Measurements from ENCODE around the gene NRXN3. TPM values are rescaled to one million over a fixed set of nuclear protein-coding genes. Genes with fewer than 3 reads are reported as not detected.

Gene NRXN3
- total RNA-seq, 1 experiment from 2014 or later: 0.23 TPM

- no peak for DNase-seq (ENCODE audit: low read depth)
These were observed 539.8 kb downstream of the NRXN3 start for GRCh38 chr14:78709795-78710557.

DNA sequence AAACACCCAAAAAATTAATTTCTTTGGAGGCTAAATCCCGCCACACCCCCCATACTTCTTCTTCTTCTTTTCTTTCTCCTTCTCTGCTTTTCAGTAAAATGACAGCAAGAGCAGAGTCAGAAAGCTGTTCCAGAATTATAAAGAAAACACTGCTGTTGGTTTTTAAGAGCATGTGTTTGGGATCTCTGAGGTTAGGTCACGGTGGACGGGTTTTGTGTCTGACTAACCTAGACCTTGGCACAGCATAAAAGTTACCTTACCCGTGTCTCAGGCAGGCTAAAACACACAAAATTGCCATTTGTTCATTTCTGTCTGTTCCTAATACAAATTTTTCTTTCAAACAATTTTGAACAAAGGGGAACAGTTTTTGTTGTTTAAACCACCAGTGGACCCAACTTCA, 540.8 kb downstream of the NRXN3 start:
- no peak for DNase-seq (ENCODE audit: low read depth)

DNA sequence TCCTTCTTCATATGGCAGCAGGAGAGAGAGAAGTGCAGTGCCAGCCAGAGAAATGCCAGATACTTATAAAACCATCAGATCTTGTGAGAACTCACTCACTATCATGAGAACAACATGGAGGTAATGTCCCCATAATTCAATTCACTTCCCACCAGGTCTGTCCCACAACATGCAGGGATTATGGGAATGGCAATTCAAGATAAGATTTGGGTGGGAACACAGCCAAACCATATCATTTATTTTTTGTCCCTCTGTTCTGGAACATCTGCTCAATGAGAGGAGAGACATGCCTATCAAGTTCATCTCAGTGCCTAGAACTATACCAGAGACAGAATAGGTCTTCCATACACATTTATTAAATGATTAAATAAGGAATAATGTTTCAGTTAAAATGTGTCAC, 543.5 kb downstream of the NRXN3 start:
- DNase-seq (ENCODE audit: low read depth): no peak

GRCh38 chr14:78714711-78715110, 544.5 kb downstream of the NRXN3 start:
- no peak for DNase-seq (ENCODE audit: low read depth)

GRCh38 chr14:78721756-78722480, 551.7 kb downstream of the NRXN3 start:
- no peak for DNase-seq (ENCODE audit: low read depth)

- DNase-seq (ENCODE audit: low read depth): no peak
These were observed 554.9 kb downstream of the NRXN3 start for GRCh38 chr14:78725086-78725485.

- DNase-seq (ENCODE audit: low read depth): no peak
These were observed 566.9 kb downstream of the NRXN3 start for GRCh38 chr14:78737116-78737515.

DNA sequence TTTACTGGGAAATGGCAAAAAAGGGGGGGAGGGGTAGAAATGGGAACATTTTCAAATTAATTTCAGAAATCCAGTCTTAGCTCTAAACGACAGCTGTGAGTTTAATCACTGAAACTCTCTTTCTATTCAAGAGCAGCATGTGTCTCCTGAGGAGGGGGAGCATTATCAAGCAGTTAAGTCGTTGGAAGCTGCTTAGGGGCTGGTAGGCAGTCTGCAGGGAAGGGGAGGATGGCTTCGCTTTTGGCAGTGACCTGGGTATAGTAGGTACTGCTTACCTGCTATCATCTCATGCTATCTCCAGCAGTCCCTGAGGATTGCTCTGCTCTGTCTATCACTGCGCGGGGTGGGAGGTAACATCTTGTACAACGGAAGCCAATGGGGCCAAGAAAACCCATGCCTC, 567.4 kb downstream of the NRXN3 start:
- no peak for DNase-seq (ENCODE audit: low read depth)

DNA sequence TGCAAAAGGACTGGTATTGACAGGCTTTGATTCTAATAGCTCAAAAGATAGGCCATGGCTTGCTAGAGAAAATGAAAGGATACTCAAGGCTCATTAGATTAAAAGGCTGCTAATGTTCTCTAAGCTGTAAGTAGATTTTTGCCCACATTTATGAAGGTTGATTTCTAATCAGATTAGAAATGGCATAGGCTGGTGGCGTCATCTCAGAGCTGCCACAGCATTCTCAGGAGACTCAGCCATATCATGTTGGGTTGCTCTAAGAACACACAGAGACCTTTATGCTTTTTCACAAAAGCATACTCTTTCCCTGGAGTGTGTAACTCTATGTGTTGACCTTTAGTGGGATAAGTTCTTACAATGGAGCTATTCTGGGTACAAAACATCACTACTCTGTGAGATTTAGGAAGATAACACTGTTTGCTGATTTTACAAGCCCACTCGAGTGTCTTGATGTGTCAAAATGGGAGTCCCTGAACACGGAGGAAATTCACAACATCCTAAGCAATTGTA, 576.0 kb downstream of the NRXN3 start:
- no peak for DNase-seq (ENCODE audit: low read depth)

GRCh38 chr14:78747813-78748212, 577.6 kb downstream of the NRXN3 start:
- DNase-seq (ENCODE audit: low read depth): no peak

- DNase-seq (ENCODE audit: low read depth): no peak
These were observed 582.5 kb downstream of the NRXN3 start for GRCh38 chr14:78752518-78753188.

- DNase-seq (ENCODE audit: low read depth): no peak
These were observed 583.9 kb downstream of the NRXN3 start for GRCh38 chr14:78754059-78754458.

DNA sequence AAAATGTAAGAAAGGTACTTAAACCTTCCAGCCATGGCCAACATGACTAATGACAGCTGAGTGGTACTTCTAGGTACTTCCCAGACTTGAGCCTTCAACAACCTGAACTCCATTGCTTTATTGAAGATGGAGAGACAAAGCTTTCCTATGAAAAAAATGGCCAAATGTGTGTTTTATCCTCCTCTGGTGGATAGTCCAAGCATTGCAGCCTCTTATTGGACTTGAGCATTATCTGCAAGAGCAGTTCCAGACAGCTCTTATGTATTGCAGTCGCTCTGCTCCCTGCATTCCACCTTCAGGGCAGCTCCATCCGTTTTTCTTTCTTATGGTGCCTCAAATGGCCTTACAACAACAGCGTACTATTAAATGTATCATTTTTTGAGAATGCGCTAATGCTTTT, 588.2 kb downstream of the NRXN3 start:
- DNase-seq (ENCODE audit: low read depth): peak; percentile 3

GRCh38 chr14:78762331-78762730, 592.2 kb downstream of the NRXN3 start:
- DNase-seq (ENCODE audit: low read depth): no peak

GRCh38 chr14:78763746-78764145, 593.6 kb downstream of the NRXN3 start:
- no peak for DNase-seq (ENCODE audit: low read depth)

- DNase-seq (ENCODE audit: low read depth): peak; percentile 0
These were observed 594.1 kb downstream of the NRXN3 start for GRCh38 chr14:78764240-78764639.

DNA sequence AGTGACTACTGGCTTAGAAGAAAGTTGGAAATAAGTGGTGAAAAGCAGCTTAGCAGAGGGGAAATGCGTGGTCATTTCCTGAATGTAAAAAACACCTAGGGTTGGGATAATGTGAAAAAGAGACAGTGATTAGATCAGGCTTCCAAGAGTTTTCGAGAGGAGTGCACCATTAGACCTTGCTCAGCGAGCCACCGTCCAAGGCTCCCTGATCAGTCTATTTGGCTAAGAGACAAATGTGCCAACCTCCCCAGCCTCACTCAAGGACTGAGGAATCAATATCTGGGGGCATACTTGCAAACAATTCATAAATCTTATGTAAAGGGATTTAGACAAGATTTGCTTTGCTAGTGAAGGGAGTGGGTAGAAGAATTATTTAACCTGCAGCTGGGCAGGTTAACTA, 594.5 kb downstream of the NRXN3 start:
- DNase-seq (ENCODE audit: low read depth): no peak

- DNase-seq (ENCODE audit: low read depth): no peak
These were observed 597.3 kb downstream of the NRXN3 start for GRCh38 chr14:78767436-78767835.

DNA sequence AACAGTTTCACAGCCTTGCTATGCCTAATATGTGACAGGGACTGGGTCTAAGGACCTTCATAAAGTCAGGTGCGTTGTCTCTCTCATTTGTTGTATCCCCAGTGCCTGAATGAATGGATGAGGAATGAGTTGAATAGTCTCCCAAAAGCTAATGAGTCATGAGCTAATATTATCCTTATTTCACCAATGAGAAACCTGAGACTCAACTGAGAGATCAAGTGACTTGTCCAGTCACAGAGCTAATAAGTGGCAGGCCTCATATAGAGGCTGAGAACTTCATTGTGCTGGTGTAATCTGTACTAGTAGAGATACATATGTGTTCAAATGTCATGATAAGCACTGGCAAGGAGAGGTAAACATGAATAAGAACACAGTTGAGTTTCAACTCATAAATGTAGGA, 612.4 kb downstream of the NRXN3 start:
- DNase-seq (ENCODE audit: low read depth): no peak

DNA sequence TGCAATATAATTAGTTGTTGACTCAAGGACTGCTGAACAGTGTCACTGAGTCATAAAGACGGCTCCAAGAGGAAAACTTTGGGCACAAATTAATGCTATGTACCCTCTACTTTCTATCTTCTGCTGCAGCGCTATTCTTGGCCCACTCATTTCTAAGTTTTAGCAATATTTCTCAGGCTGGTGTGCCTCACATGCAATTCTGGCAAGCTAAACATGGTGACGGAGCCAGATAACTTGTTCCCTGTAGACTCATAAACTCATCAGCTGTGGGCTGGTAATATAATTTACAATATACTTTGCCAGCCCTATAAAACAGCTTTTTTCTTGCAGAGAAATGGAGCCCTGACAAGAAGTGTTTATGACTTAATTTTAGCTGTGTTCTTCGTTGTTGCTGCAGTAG, 615.1 kb downstream of the NRXN3 start:
- DNase-seq (ENCODE audit: low read depth): no peak

GRCh38 chr14:78788467-78789360, 618.5 kb downstream of the NRXN3 start:
- no peak for DNase-seq (ENCODE audit: low read depth)

All from LHCN-M2 (cell line).